IMR-90 (cell line): Measurements from ENCODE around the gene LRPPRC. TPM values are rescaled to one million over a fixed set of nuclear protein-coding genes. Genes with fewer than 3 reads are reported as not detected.

Source experiments
- ATAC-seq: fragments of 200-7000 bp; cut with Tn5 transposase; 2 replicates; pipeline ENCODE4 v1.9.1; 2020; ENCODE audit warnings: low read depth, mild to moderate bottlenecking, moderate library complexity
- BruUV-seq: library from RNA; stranded (reverse); fragments of 400-500 nt; replicated peaks from 2 replicates; lab custom pipeline; 2021; lab: Mats Ljungman, UMichigan
- CTCF ChIA-PET: fragments of 300-600 bp; formaldehyde crosslinking; extraction: SDS; loops from one replicate; lab custom pipeline; 2021; ENCODE audit warnings: antibody characterized with exemption; lab: Yijun Ruan, JAX
- POLR2A ChIA-PET: fragments of 300-600 bp; sonication (Branson Sonifier 250); formaldehyde crosslinking; loops from one replicate; lab custom pipeline; 2022; ENCODE audit warnings: antibody characterized with exemption; ENCODE audit not compliant: unreplicated experiment; lab: Charles Lee
- DNase-seq: peaks from one replicate; pipeline ENCODE4 v3.0.0; 2013
- H2AFZ ChIP-seq: replicated peaks from 2 replicates; pipeline ENCODE3; 2013; ENCODE audit warnings: low read length, mild to moderate bottlenecking; ENCODE audit not compliant: poor library complexity
- H2AK5ac ChIP-seq: 2 replicates; pipeline ENCODE4 v1.6.1; 2013; ENCODE audit warnings: low read depth, low read length, inconsistent platforms
- H2AK9ac ChIP-seq: replicated peaks from 2 replicates; pipeline ENCODE3; 2013; ENCODE audit warnings: mild to moderate bottlenecking, low read depth, low read length, moderate library complexity; ENCODE audit not compliant: poor library complexity
- H2BK120ac ChIP-seq: 2 replicates; pipeline ENCODE4 v1.6.1; 2013; ENCODE audit warnings: low read depth, low read length, inconsistent platforms
- H2BK15ac ChIP-seq: 3 replicates; pipeline ENCODE4 v1.6.1; 2013; ENCODE audit warnings: low read depth, low read length, inconsistent platforms
- H2BK20ac ChIP-seq: 2 replicates; pipeline ENCODE4 v1.6.1; 2013; ENCODE audit warnings: low read depth, mild to moderate bottlenecking, inconsistent platforms, low read length, moderate library complexity
- H2BK5ac ChIP-seq: 2 replicates; pipeline ENCODE4 v1.6.1; 2013; ENCODE audit warnings: mild to moderate bottlenecking, low read depth, low read length, inconsistent platforms; ENCODE audit not compliant: poor library complexity, severe bottlenecking
- H3K14ac ChIP-seq: replicated peaks from 2 replicates; pipeline ENCODE4 v1.6.1; 2013; ENCODE audit warnings: low read depth, low read length, inconsistent platforms
- H3K18ac ChIP-seq: 2 replicates; pipeline ENCODE4 v1.6.1; 2013; ENCODE audit warnings: low read depth, low read length, control low read depth
- H3K23ac ChIP-seq: 2 replicates; pipeline ENCODE4 v1.6.1; 2013; ENCODE audit warnings: low read depth, low read length, inconsistent platforms
- H3K27ac ChIP-seq: 2 replicates; pipeline ENCODE4 v1.5.1; 2013; ENCODE audit warnings: mild to moderate bottlenecking, control low read depth, low read length; ENCODE audit not compliant: insufficient read depth
- H3K27me3 ChIP-seq: 2 replicates; pipeline ENCODE4 v1.6.1; 2013; ENCODE audit warnings: low read length; ENCODE audit not compliant: control insufficient read depth, insufficient read depth
- H3K36me3 ChIP-seq: 2 replicates; pipeline ENCODE4 v1.6.1; 2013; ENCODE audit warnings: low read length, mixed read lengths; ENCODE audit not compliant: control insufficient read depth, insufficient read depth
- H3K4ac ChIP-seq: 2 replicates; pipeline ENCODE4 v1.6.1; 2013; ENCODE audit warnings: low read depth, low read length, inconsistent platforms
- H3K4me1 ChIP-seq: 2 replicates; pipeline ENCODE4 v1.6.1; 2013; ENCODE audit warnings: low read length, mixed read lengths; ENCODE audit not compliant: control insufficient read depth, insufficient read depth
- H3K4me2 ChIP-seq: 2 replicates; pipeline ENCODE4 v1.6.1; 2013; ENCODE audit warnings: low read depth, mild to moderate bottlenecking, control low read depth, low read length, moderate library complexity
- H3K4me3 ChIP-seq: 2 replicates; pipeline ENCODE4 v1.5.1; 2013; ENCODE audit warnings: low read depth, mild to moderate bottlenecking, control low read depth, low read length, moderate library complexity; ENCODE audit not compliant: insufficient read depth
- H3K56ac ChIP-seq: 2 replicates; pipeline ENCODE4 v1.6.1; 2013; ENCODE audit warnings: low read length, inconsistent platforms; ENCODE audit not compliant: insufficient read depth; ENCODE audit errors: extremely low read depth
- H3K79me1 ChIP-seq, 2 experiments: 2 replicates each; pipeline ENCODE4 v1.6.1; 2013; ENCODE audit warnings: low read length in 2 of 2, inconsistent platforms in 1 of 2, low read depth in 1 of 2
- H3K9ac ChIP-seq: 2 replicates; pipeline ENCODE4 v1.6.1; 2013; ENCODE audit warnings: low read depth, low read length, control low read depth
- H3K9me1 ChIP-seq: 2 replicates; pipeline ENCODE4 v1.6.1; 2013; ENCODE audit warnings: low read length, inconsistent platforms; ENCODE audit not compliant: insufficient read depth
- H3K9me3 ChIP-seq: 2 replicates; pipeline ENCODE4 v1.6.1; 2013; ENCODE audit warnings: low read length; ENCODE audit not compliant: control insufficient read depth, insufficient read depth
- H4K20me1 ChIP-seq: 2 replicates; pipeline ENCODE4 v1.6.1; 2013; ENCODE audit warnings: low read length, inconsistent platforms; ENCODE audit not compliant: insufficient read depth
- H4K5ac ChIP-seq: 2 replicates; pipeline ENCODE4 v1.6.1; 2013; ENCODE audit warnings: mild to moderate bottlenecking, low read depth, low read length, control low read depth
- H4K8ac ChIP-seq, 2 experiments: 2 replicates each; pipeline ENCODE4 v1.6.1; 2013; ENCODE audit warnings: low read depth in 2 of 2, low read length in 2 of 2, control low read depth in 1 of 2, inconsistent platforms in 1 of 2
- H4K91ac ChIP-seq: 2 replicates; pipeline ENCODE4 v1.6.1; 2013; ENCODE audit warnings: low read depth, low read length, inconsistent platforms; ENCODE audit not compliant: insufficient read depth
- BHLHE40 ChIP-seq: fragments of 150-350 bp; IDR thresholded peaks from 2 replicates; pipeline ENCODE4 v1.6.1; 2016; ENCODE audit warnings: mild to moderate bottlenecking, low read depth, low read length
- CEBPB ChIP-seq: IDR thresholded peaks from 2 replicates; pipeline ENCODE4 v1.6.1; 2012; ENCODE audit warnings: low read depth, low read length, improper control_type of control experiment
- FOS ChIP-seq: fragments of 150-350 bp; IDR thresholded peaks from 2 replicates; pipeline ENCODE4 v1.6.1; 2016; ENCODE audit warnings: low read depth, low read length
- MAFK ChIP-seq: IDR thresholded peaks from 2 replicates; pipeline ENCODE4 v1.6.1; 2012; ENCODE audit warnings: low read depth, low read length, improper control_type of control experiment
- MAZ ChIP-seq: IDR thresholded peaks from 2 replicates; pipeline ENCODE4 v1.6.1; 2012; ENCODE audit warnings: low read depth, mild to moderate bottlenecking, low read length, improper control_type of control experiment, moderate library complexity, borderline replicate concordance
- MXI1 ChIP-seq: IDR thresholded peaks from 2 replicates; pipeline ENCODE4 v1.6.1; 2012; ENCODE audit warnings: low read depth, mild to moderate bottlenecking, low read length, moderate library complexity, borderline replicate concordance
- NFE2L2 ChIP-seq: fragments of 150-350 bp; IDR thresholded peaks from 2 replicates; pipeline ENCODE4 v1.6.1; 2016; ENCODE audit warnings: low read depth, mild to moderate bottlenecking, low read length
- POLR2A ChIP-seq: IDR thresholded peaks from 2 replicates; pipeline ENCODE4 v1.6.1; 2012; ENCODE audit warnings: mild to moderate bottlenecking, low read depth, low read length
- RCOR1 ChIP-seq: IDR thresholded peaks from 2 replicates; pipeline ENCODE4 v1.6.1; 2012; ENCODE audit warnings: mild to moderate bottlenecking, low read length, improper control_type of control experiment; ENCODE audit not compliant: insufficient replicate concordance
- RFX5 ChIP-seq: IDR thresholded peaks from 2 replicates; pipeline ENCODE4 v1.8.0; 2012; ENCODE audit warnings: low read depth, mild to moderate bottlenecking, low read length, moderate library complexity
- SMC3 ChIP-seq: fragments of 150-350 bp; IDR thresholded peaks from 2 replicates; pipeline ENCODE4 v1.6.1; 2016; ENCODE audit warnings: low read depth, mild to moderate bottlenecking, antibody characterized with exemption, low read length, moderate library complexity
- dilution Hi-C: fragments of 300-500 bp; cut with HindIII; formaldehyde crosslinking; loops from one replicate; pipeline ENCODE4 v1.14.3; 2018; ENCODE audit warnings: low sequenced_read_pairs; ENCODE audit not compliant: unreplicated experiment
- in situ Hi-C: fragments of 300-500 bp; cut with MboI; formaldehyde crosslinking; loops from 3 replicates; pipeline ENCODE4 v1.14.3; 2019; ENCODE audit warnings: low sequenced_read_pairs, inconsistent platforms, mixed read lengths
- intact Hi-C: fragments of 100-400 bp; cut with micrococcal nuclease; formaldehyde crosslinking; loops from 2 replicates; pipeline ENCODE4 v1.10.0; 2022
- polyA plus RNA-seq, 3 experiments: library from polyadenylated mRNA; depleted of rRNA; stranded (reverse); fragments of >200 nt; gene quantifications; 2 replicates each; pipeline ENCODE4 v1.2.3, GENCODE V29; 2012; ENCODE audit warnings: low replicate concordance in 1 of 3
- total RNA-seq: library from RNA; depleted of rRNA; stranded (reverse); fragments of >200 nt; gene quantifications from 2 replicates; pipeline ENCODE4 v1.2.3, GENCODE V29; 2012
- TF ChIP-seq, protein P1 (sequence below): fragments of 150-350 bp; IDR thresholded peaks from 2 replicates; pipeline ENCODE4 v1.6.1; 2017; ENCODE audit warnings: mild to moderate bottlenecking, antibody characterized with exemption, low read length, low read depth
- TF ChIP-seq, protein P2 (sequence below): fragments of 150-350 bp; IDR thresholded peaks from 2 replicates; pipeline ENCODE4 v1.6.1; 2016; ENCODE audit warnings: low read depth, mild to moderate bottlenecking, low read length, moderate library complexity, borderline replicate concordance

LRPPRC gene
- total and polyA plus RNA-seq, 2 of the 4 experiments (the other 2 are of a cell fraction), result 30.4 to 36.0 TPM

- TF ChIP-seq SMC3 (no peak), BHLHE40 (no peak), MAZ (no peak), MXI1 (no peak), NFE2L2 (no peak), FOS (no peak), CEBPB (no peak), RCOR1 (no peak), POLR2A (no peak), MAFK (no peak), RFX5 (no peak)
- TF ChIP-seq, protein P1, sequence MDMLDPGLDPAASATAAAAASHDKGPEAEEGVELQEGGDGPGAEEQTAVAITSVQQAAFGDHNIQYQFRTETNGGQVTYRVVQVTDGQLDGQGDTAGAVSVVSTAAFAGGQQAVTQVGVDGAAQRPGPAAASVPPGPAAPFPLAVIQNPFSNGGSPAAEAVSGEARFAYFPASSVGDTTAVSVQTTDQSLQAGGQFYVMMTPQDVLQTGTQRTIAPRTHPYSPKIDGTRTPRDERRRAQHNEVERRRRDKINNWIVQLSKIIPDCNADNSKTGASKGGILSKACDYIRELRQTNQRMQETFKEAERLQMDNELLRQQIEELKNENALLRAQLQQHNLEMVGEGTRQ, result no peak
- TF ChIP-seq, protein P2, sequence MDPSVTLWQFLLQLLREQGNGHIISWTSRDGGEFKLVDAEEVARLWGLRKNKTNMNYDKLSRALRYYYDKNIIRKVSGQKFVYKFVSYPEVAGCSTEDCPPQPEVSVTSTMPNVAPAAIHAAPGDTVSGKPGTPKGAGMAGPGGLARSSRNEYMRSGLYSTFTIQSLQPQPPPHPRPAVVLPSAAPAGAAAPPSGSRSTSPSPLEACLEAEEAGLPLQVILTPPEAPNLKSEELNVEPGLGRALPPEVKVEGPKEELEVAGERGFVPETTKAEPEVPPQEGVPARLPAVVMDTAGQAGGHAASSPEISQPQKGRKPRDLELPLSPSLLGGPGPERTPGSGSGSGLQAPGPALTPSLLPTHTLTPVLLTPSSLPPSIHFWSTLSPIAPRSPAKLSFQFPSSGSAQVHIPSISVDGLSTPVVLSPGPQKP, result no peak
- CTCF ChIA-PET, result no interaction called here
- in situ Hi-C loops, result no loop called here
- intact Hi-C loops, result loop anchor here (5.0 kb wide), 1 partner anchor 36 kb away; no protein-coding TSS in a partner anchor
- dilution Hi-C loops, result no loop called here
- Histone ChIP-seq H3K9me3 (no peaks in the 10 kb centered on the region), H3K27ac (no peak overlapping the region), H3K18ac (no peak overlapping the region), H3K9me1 (no peaks in the 10 kb centered on the region), H2BK20ac (no peak overlapping the region), H4K91ac (no peak overlapping the region), H3K23ac (no peak overlapping the region), H3K4me3 (no peak overlapping the region), H3K27me3 (no peaks in the 10 kb centered on the region), H2BK120ac (no peak overlapping the region), H3K4me1 (no peaks in the 10 kb centered on the region), H3K36me3 (peaks cover 22% of the 10 kb centered on the region), H2AK9ac (no peak overlapping the region), H3K14ac (no peak overlapping the region), H2AK5ac (no peak overlapping the region), H2BK5ac (no peak overlapping the region), H4K5ac (no peak overlapping the region), H3K4me2 (no peak overlapping the region), H3K9ac (no peak overlapping the region), H3K4ac (no peak overlapping the region), H4K20me1 (no peaks in the 10 kb centered on the region), H2BK15ac (no peak overlapping the region), H4K8ac (no peak overlapping the region), H3K79me1 (no peaks in the 10 kb centered on the region; a peak in 1 of 4 replicates), H2AFZ (no peak overlapping the region), H3K56ac (no peak overlapping the region)
- no peak; the same call in 1 of the 2 replicates for ATAC-seq
- peak; percentile 3 for DNase-seq
- POLR2A ChIA-PET, result no interaction called here
- BruUV-seq, result no TSS peak
Measured at GRCh38 chr2:43977677-43978375, 18.0 kb downstream of the LRPPRC start.
